Natural killer cell (primary cell): ENCODE measurements around the gene SELENOO. TPM values are rescaled to one million over a fixed set of nuclear protein-coding genes. Genes with fewer than 3 reads are reported as not detected.

Source experiments
- ATAC-seq, 3 donors: fragments of 150-1000 bp in 2 of 3; fragments of 200-7000 bp in 1 of 3; cut with Tn5 transposase; 1 replicate in 1 of 3; 2 replicates in 2 of 3; pipeline ENCODE4 v1.10.0; 2021; ENCODE audit warnings: mild to moderate bottlenecking in 2 of 3, moderate library complexity in 2 of 3
- DNase-seq, 2 donors: peaks; one replicate each; pipeline versions ENCODE4 v3.0.0 to v3.0.0-alpha.2; 2013 to 2021; ENCODE audit warnings: mixed read lengths in 1 of 2
- H3K27ac ChIP-seq: one replicate; pipeline ENCODE4 v1.5.1; 2013; ENCODE audit warnings: mild to moderate bottlenecking, low read length
- H3K27me3 ChIP-seq: one replicate; pipeline ENCODE4 v1.6.1; 2013; ENCODE audit warnings: low read length; ENCODE audit not compliant: control insufficient read depth, insufficient read depth
- H3K36me3 ChIP-seq: one replicate; pipeline ENCODE4 v1.6.1; 2013; ENCODE audit warnings: low read length; ENCODE audit not compliant: control insufficient read depth, insufficient read depth
- H3K4me1 ChIP-seq: one replicate; pipeline ENCODE4 v1.6.1; 2013; ENCODE audit warnings: low read length; ENCODE audit not compliant: control insufficient read depth, insufficient read depth
- H3K4me3 ChIP-seq: one replicate; pipeline ENCODE4 v1.5.1; 2013; ENCODE audit warnings: low read length
- H3K9me3 ChIP-seq: one replicate; pipeline ENCODE4 v1.6.1; 2013; ENCODE audit warnings: low read length; ENCODE audit not compliant: control insufficient read depth, insufficient read depth
- H3K27ac Mint-ChIP-seq, 2 donors: one replicate each; pipeline ENCODE4 v1.8.0; 2022; ENCODE audit warnings: mild to moderate bottlenecking in 2 of 2, mixed read lengths in 2 of 2, moderate library complexity in 1 of 2
- H3K27me3 Mint-ChIP-seq, 2 donors: one replicate each; pipeline ENCODE4 v1.8.0; 2022; ENCODE audit warnings: low read depth in 2 of 2, mixed read lengths in 2 of 2
- H3K36me3 Mint-ChIP-seq: one replicate; pipeline ENCODE4 v1.8.0; 2022; ENCODE audit warnings: mixed read lengths
- H3K4me1 Mint-ChIP-seq, 2 donors: one replicate each; pipeline ENCODE4 v1.8.0; 2022; ENCODE audit warnings: mixed read lengths in 2 of 2
- H3K4me3 Mint-ChIP-seq: one replicate; pipeline ENCODE4 v1.8.0; 2022; ENCODE audit warnings: mild to moderate bottlenecking, moderate library complexity, mixed read lengths
- H3K9me3 Mint-ChIP-seq, 2 donors: one replicate each; pipeline ENCODE4 v1.8.0; 2022; ENCODE audit warnings: mixed read lengths in 2 of 2
- CTCF ChIP-seq: fragments of 200-600 bp; IDR thresholded peaks from one replicate; pipeline ENCODE4 v1.8.0; 2022; ENCODE audit warnings: antibody characterized with exemption
- WGBS: methylation state at CpG from one replicate; pipeline ENCODE4 v1.1.7; 2013; ENCODE audit warnings: missing lambda C conversion rate; ENCODE audit not compliant: insufficient coverage; 5-methylcytosine and 5-hydroxymethylcytosine counted together
- intact Hi-C: fragments of 100-400 bp; cut with micrococcal nuclease; formaldehyde crosslinking; loops from one replicate; pipeline ENCODE4 v1.14.2; 2022
- total RNA-seq, 4 donors: library from RNA; stranded (reverse); fragments of 120-200 nt in 1 of 4; gene quantifications; one replicate each; pipeline versions ENCODE4 v1.2.3 to v1.2.4, GENCODE V29; 2013 to 2022

The SELENOO gene
- total RNA-seq, 3 donors from 2014 or later (not counting 1 experiment from before 2014, with no cell fraction given) = 37.3 to 45.2 (median 37.6) TPM

- Histone ChIP-seq H3K4me3 (no peak overlapping the region), H3K27me3 (no peaks in the 10 kb centered on the region), H3K9me3 (no peaks in the 10 kb centered on the region), H3K27ac (no peak overlapping the region), H3K36me3 (no peaks in the 10 kb centered on the region), H3K4me1 (peaks cover 28% of the 10 kb centered on the region)
- 88% methylated on average over 8 of the region's 8 CpGs for WGBS
- no peak overlapping the region for H3K4me3 Mint-ChIP-seq
- peaks cover 0 to 4% of the 10 kb centered on the region in 2 donors for H3K27me3 Mint-ChIP-seq
- ATAC-seq = no peak
- TF ChIP-seq CTCF = no peak
- intact Hi-C loops = loop anchor here (2.0 to 5.0 kb wide), 4 partner anchors 73 to 438 kb away; partner anchors contain the start of genes DENND6B and PPP6R2
- peaks cover 0 to 17% of the 10 kb centered on the region in 2 donors for H3K4me1 Mint-ChIP-seq
- H3K36me3 Mint-ChIP-seq = no peaks in the 10 kb centered on the region
- DNase-seq = no peak
- no peak overlapping the region for H3K27ac Mint-ChIP-seq
- no peaks in the 10 kb centered on the region for H3K9me3 Mint-ChIP-seq
Measured at GRCh38 chr22:50253941-50254340, 53.1 kb downstream of the SELENOO start.

GRCh38 chr22:50255099-50255498 lies 54.3 kb downstream of the SELENOO start:
- Mint-ChIP-seq H3K27me3 (peaks cover 0 to 6% of the 10 kb centered on the region in 2 donors), H3K4me1 (peaks cover 0 to 12% of the 10 kb centered on the region in 2 donors), H3K9me3 (no peaks in the 10 kb centered on the region), H3K4me3 (no peak overlapping the region), H3K27ac (no peak overlapping the region), H3K36me3 (no peaks in the 10 kb centered on the region)
- no peak overlapping the region for H3K27ac ChIP-seq
- DNase-seq (no peak), ATAC-seq (no peak)
- WGBS = 90% methylated on average over 19 of the region's 19 CpGs
- intact Hi-C loops = no loop called here
- H3K9me3 ChIP-seq = no peaks in the 10 kb centered on the region
- H3K4me3 ChIP-seq = no peak overlapping the region
- no peaks in the 10 kb centered on the region for H3K36me3 ChIP-seq
- TF ChIP-seq CTCF = no peak
- no peaks in the 10 kb centered on the region for H3K27me3 ChIP-seq
- H3K4me1 ChIP-seq = peaks cover 17% of the 10 kb centered on the region

GRCh38 chr22:50255607-50256006 lies 54.8 kb downstream of the SELENOO start:
- TF ChIP-seq CTCF = no peak
- ATAC-seq (no peak), DNase-seq (no peak)
- Histone ChIP-seq H3K27me3 (peaks cover 1% of the 10 kb centered on the region), H3K36me3 (no peaks in the 10 kb centered on the region), H3K9me3 (no peaks in the 10 kb centered on the region), H3K27ac (no peak overlapping the region), H3K4me1 (peaks cover 13% of the 10 kb centered on the region), H3K4me3 (no peak overlapping the region)
- H3K9me3 Mint-ChIP-seq = no peaks in the 10 kb centered on the region
- no peaks in the 10 kb centered on the region for H3K36me3 Mint-ChIP-seq
- no peak overlapping the region for H3K4me3 Mint-ChIP-seq
- intact Hi-C loops = no loop called here
- H3K27ac Mint-ChIP-seq = no peak overlapping the region
- peaks cover 0 to 9% of the 10 kb centered on the region in 2 donors for H3K4me1 Mint-ChIP-seq
- H3K27me3 Mint-ChIP-seq = peaks cover 0 to 6% of the 10 kb centered on the region in 2 donors
- 89% methylated on average over 17 of the region's 17 CpGs for WGBS

GRCh38 chr22:50256258-50256862 lies 55.5 kb downstream of the SELENOO start:
- ATAC-seq (no peak), DNase-seq (no peak)
- WGBS = 92% methylated on average over 12 of the region's 12 CpGs
- Mint-ChIP-seq H3K4me1 (peaks cover 0 to 9% of the 10 kb centered on the region in 2 donors), H3K9me3 (no peaks in the 10 kb centered on the region), H3K36me3 (no peaks in the 10 kb centered on the region), H3K27me3 (peaks cover 0 to 6% of the 10 kb centered on the region in 2 donors), H3K27ac (no peak overlapping the region), H3K4me3 (no peak overlapping the region)
- Histone ChIP-seq H3K4me3 (no peak overlapping the region), H3K27ac (no peak overlapping the region), H3K27me3 (peaks cover 4% of the 10 kb centered on the region), H3K4me1 (peaks cover 14% of the 10 kb centered on the region), H3K36me3 (no peaks in the 10 kb centered on the region), H3K9me3 (no peaks in the 10 kb centered on the region)
- intact Hi-C loops = no loop called here
- TF ChIP-seq CTCF = no peak
